Endodermal cell (in vitro differentiated cells): ENCODE measurements around the gene ABCG1. TPM values are rescaled to one million over a fixed set of nuclear protein-coding genes. Genes with fewer than 3 reads are reported as not detected.

Experiments
- DNase-seq: peaks from one replicate; pipeline ENCODE4 v3.0.0-alpha.2; 2017
- H3K27ac ChIP-seq: 2 replicates; pipeline ENCODE4 v1.5.1; 2013; ENCODE audit warnings: mild to moderate bottlenecking, low read depth, low read length, moderate library complexity
- H3K27me3 ChIP-seq: 2 replicates; pipeline ENCODE4 v1.6.1; 2013; ENCODE audit warnings: mild to moderate bottlenecking, low read length, moderate library complexity; ENCODE audit not compliant: insufficient read depth, control insufficient read depth, poor library complexity, severe bottlenecking
- H3K36me3 ChIP-seq: 2 replicates; pipeline ENCODE4 v1.7.0; 2013; ENCODE audit warnings: mild to moderate bottlenecking, low read length, moderate library complexity; ENCODE audit not compliant: control insufficient read depth, insufficient read depth
- H3K4me1 ChIP-seq: one replicate; pipeline ENCODE4 v1.7.0; 2013; ENCODE audit warnings: low read length; ENCODE audit not compliant: control insufficient read depth, insufficient read depth
- H3K4me3 ChIP-seq: 2 replicates; pipeline ENCODE4 v1.5.1; 2013; ENCODE audit warnings: mild to moderate bottlenecking, low read length, moderate library complexity
- H3K9ac ChIP-seq: 2 replicates; pipeline ENCODE4 v1.6.1; 2013; ENCODE audit warnings: mild to moderate bottlenecking, low read length, moderate library complexity; ENCODE audit not compliant: poor library complexity, severe bottlenecking; ENCODE audit errors: extremely low read depth
- H3K9me3 ChIP-seq: 2 replicates; pipeline ENCODE4 v1.6.1; 2013; ENCODE audit warnings: mild to moderate bottlenecking, low read length, moderate library complexity; ENCODE audit not compliant: control insufficient read depth
- H3K27ac Mint-ChIP-seq: 2 replicates; pipeline ENCODE4 v1.8.0; 2020; ENCODE audit warnings: mixed read lengths
- H3K27me3 Mint-ChIP-seq: 2 replicates; pipeline ENCODE4 v1.8.0; 2021; ENCODE audit warnings: mild to moderate bottlenecking, mixed read lengths; ENCODE audit not compliant: insufficient read depth
- H3K36me3 Mint-ChIP-seq: 2 replicates; pipeline ENCODE4 v1.8.0; 2020; ENCODE audit warnings: low read depth, mixed read lengths
- H3K4me1 Mint-ChIP-seq: 2 replicates; pipeline ENCODE4 v1.8.0; 2020; ENCODE audit warnings: mixed read lengths
- H3K4me3 Mint-ChIP-seq: 2 replicates; pipeline ENCODE4 v1.8.0; 2020; ENCODE audit warnings: mild to moderate bottlenecking, moderate library complexity, mixed read lengths
- H3K9me3 Mint-ChIP-seq: 2 replicates; pipeline ENCODE4 v1.8.0; 2020; ENCODE audit warnings: mild to moderate bottlenecking, mixed read lengths
- CTCF ChIP-seq: fragments of 200-600 bp; sonication (generic); conservative IDR thresholded peaks from 2 replicates; pipeline ENCODE4 v1.5.0; 2021; ENCODE audit warnings: antibody characterized with exemption, mild to moderate bottlenecking
- WGBS, 2 experiments: methylation state at CpG; one replicate each; pipeline versions ENCODE4 v1.1.5 to v1.1.7; 2013; ENCODE audit warnings: missing lambda C conversion rate in 2 of 2, mixed read lengths in 1 of 2; ENCODE audit not compliant: insufficient coverage in 1 of 2, insufficient read length in 1 of 2; 5-methylcytosine and 5-hydroxymethylcytosine counted together
- total RNA-seq, 2 donors: library from RNA; stranded (reverse); fragmentation: NEBNext Ultra II Directional in 1 of 2; extraction: Animal tissue kit (Norgen Biotek cat#: 25700) in 1 of 2; gene quantifications; 2 replicates in 1 of 2; 3 replicates in 1 of 2; pipeline ENCODE4 v1.2.1, GENCODE V29; 2021

Gene ABCG1
- total RNA-seq, 2 donors from 2014 or later: 1.6 to 5.4 TPM

GRCh38 chr21:42212266-42212665 lies 6.7 kb upstream of the ABCG1 start:
- Mint-ChIP-seq H3K27me3 (peaks cover 40% of the 10 kb centered on the region), H3K27ac (no peak overlapping the region), H3K9me3 (peaks cover 21% of the 10 kb centered on the region), H3K4me1 (peaks cover 28% of the 10 kb centered on the region), H3K4me3 (no peak overlapping the region), H3K36me3 (no peaks in the 10 kb centered on the region)
- no peak for TF ChIP-seq CTCF
- DNase-seq: peak; percentile 7
- Histone ChIP-seq H3K36me3 (no peaks in the 10 kb centered on the region), H3K27me3 (peaks cover 20% of the 10 kb centered on the region), H3K9ac (no peak overlapping the region), H3K9me3 (no peaks in the 10 kb centered on the region), H3K4me3 (no peak overlapping the region), H3K4me1 (peaks cover 3% of the 10 kb centered on the region), H3K27ac (no peak overlapping the region)
- WGBS, 2 experiments: 90 to 96% methylated on average over 3 of the region's 3 CpGs

- WGBS, 2 experiments: 81 to 93% methylated on average over 5 of the region's 5 CpGs
- Histone ChIP-seq H3K9ac (no peak overlapping the region), H3K27me3 (peaks cover 29% of the 10 kb centered on the region), H3K27ac (no peak overlapping the region), H3K9me3 (no peaks in the 10 kb centered on the region), H3K4me1 (no peaks in the 10 kb centered on the region), H3K36me3 (no peaks in the 10 kb centered on the region), H3K4me3 (no peak overlapping the region)
- H3K36me3 Mint-ChIP-seq: no peaks in the 10 kb centered on the region
- no peak overlapping the region for H3K27ac Mint-ChIP-seq
- peaks cover 25% of the 10 kb centered on the region for H3K4me1 Mint-ChIP-seq
- peaks cover 21% of the 10 kb centered on the region for H3K9me3 Mint-ChIP-seq
- DNase-seq: peak; percentile 21
- no peak for TF ChIP-seq CTCF
- H3K4me3 Mint-ChIP-seq: no peak overlapping the region
- H3K27me3 Mint-ChIP-seq: peaks cover 49% of the 10 kb centered on the region
These were observed 5.7 kb upstream of the ABCG1 start for GRCh38 chr21:42213082-42213774.

- Mint-ChIP-seq H3K27me3 (peaks cover 54% of the 10 kb centered on the region), H3K36me3 (no peaks in the 10 kb centered on the region)
- WGBS, 2 experiments: 92% methylated on average over 3 to 10 of the region's 10 CpGs
These were observed 4.7 kb upstream of the ABCG1 start for GRCh38 chr21:42214081-42214750.

More at GRCh38 chr21:42214081-42214750, 4.7 kb upstream of the ABCG1 start:
- H3K9ac ChIP-seq: no peak overlapping the region
- Mint-ChIP-seq H3K9me3 (peaks cover 21% of the 10 kb centered on the region), H3K4me3 (no peak overlapping the region), H3K27ac (no peak overlapping the region), H3K4me1 (peaks cover 15% of the 10 kb centered on the region)
- TF ChIP-seq CTCF: no peak
- no peaks in the 10 kb centered on the region for H3K36me3 ChIP-seq
- DNase-seq: peak; percentile 22
- H3K4me1 ChIP-seq: no peaks in the 10 kb centered on the region
- peaks cover 32% of the 10 kb centered on the region for H3K27me3 ChIP-seq
- no peak overlapping the region for H3K27ac ChIP-seq
- no peak overlapping the region for H3K4me3 ChIP-seq
- H3K9me3 ChIP-seq: no peaks in the 10 kb centered on the region
